ENCODE measurements around the gene TNS3.

- TF ChIP-seq POLR2A (IDR thresholded peaks at IDR 0.05; ENCODE audit: low read length), result no peak
- TF ChIP-seq GATA1 (IDR thresholded peaks at IDR 0.05; ENCODE audit: low read depth, low read length), result no peak
Observed at GRCh38 chr7:47285860-47286491, 295.9 kb downstream of the TNS3 start.
